ENCODE data around the gene PLA2G6. TPM values are rescaled to one million over a fixed set of nuclear protein-coding genes. Genes with fewer than 3 reads are reported as not detected.

The PLA2G6 gene
- total RNA-seq, 3 donors from 2014 or later: 41.1 to 68.1 (median 59.3) TPM

DNA sequence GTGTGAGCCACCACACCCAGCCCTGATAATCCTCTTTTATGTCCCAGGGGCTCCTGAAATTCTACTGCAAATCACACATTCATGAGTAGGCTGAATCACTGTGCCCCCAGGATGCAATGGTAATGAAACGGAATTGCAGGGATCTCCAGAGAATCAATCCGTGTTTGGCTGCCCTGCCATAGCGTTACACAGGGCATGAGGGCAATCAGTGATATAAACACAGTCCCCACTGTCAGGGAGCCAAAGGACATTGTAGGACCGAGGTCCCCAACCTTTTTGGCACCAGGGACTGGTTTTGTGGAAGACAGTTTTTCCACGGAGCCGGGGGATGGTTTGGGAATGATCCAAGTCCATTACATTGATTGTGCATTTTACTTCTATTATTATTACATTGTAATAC, 9.0 kb upstream of the PLA2G6 start:
- intact Hi-C loops (cut with DNase I; ENCODE audit: low total_unique reads): no loop called here
- Histone ChIP-seq H3K4me3 (no peak overlapping the region), H3K27ac (no peak overlapping the region), H3K4me1 (peaks cover 0 to 9% of the 10 kb centered on the region in 2 donors), H3K36me3 (no peaks in the 10 kb centered on the region), H3K27me3 (no peaks in the 10 kb centered on the region), H3K9me3 (no peaks in the 10 kb centered on the region)
- no peak for TF ChIP-seq POLR2AphosphoS5 (IDR thresholded peaks at IDR 0.05)
- no peak for TF ChIP-seq POLR2A (IDR thresholded peaks at IDR 0.05)
- TF ChIP-seq CTCF (IDR thresholded peaks at IDR 0.05): no peak
- no peak for DNase-seq (ENCODE audit: low spot score in 2 of 2)

DNA sequence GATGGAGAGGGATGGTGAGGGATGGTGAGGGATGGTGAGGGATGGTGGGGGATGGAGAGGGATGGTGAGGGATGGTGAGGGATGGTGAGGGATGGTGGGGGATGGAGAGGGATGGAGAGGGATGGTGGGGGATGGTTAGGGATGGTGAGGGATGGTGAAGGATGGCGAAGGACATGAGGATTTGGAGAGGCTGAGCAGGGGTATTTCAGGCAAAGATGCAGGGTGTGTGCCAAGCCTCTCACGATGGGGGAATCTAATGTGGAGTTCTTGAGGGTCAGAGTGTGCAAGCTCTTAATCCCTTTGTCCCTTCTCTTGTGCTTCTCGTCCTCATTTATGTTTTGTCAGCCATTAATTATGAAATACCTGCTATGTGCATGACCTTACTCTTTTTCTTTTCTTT, 7.5 kb upstream of the PLA2G6 start:
- Histone ChIP-seq H3K36me3 (no peaks in the 10 kb centered on the region), H3K27ac (no peak overlapping the region), H3K9me3 (no peaks in the 10 kb centered on the region), H3K27me3 (no peaks in the 10 kb centered on the region), H3K4me1 (peaks cover 0 to 9% of the 10 kb centered on the region in 2 donors), H3K4me3 (no peak overlapping the region)
- DNase-seq (ENCODE audit: low spot score in 2 of 2): no peak
- no peak for TF ChIP-seq POLR2A (IDR thresholded peaks at IDR 0.05)
- no peak for TF ChIP-seq POLR2AphosphoS5 (IDR thresholded peaks at IDR 0.05)
- TF ChIP-seq CTCF (IDR thresholded peaks at IDR 0.05): no peak
- intact Hi-C loops (cut with DNase I; ENCODE audit: low total_unique reads): no loop called here

- Histone ChIP-seq H3K27me3 (no peaks in the 10 kb centered on the region), H3K4me1 (peaks cover 0 to 9% of the 10 kb centered on the region in 2 donors), H3K4me3 (no peak overlapping the region), H3K27ac (peak overlapping the region; percentile 77), H3K9me3 (no peaks in the 10 kb centered on the region), H3K36me3 (no peaks in the 10 kb centered on the region)
- no peak for DNase-seq (ENCODE audit: low spot score in 2 of 2)
- TF ChIP-seq POLR2A (IDR thresholded peaks at IDR 0.05) (no peak), CTCF (IDR thresholded peaks at IDR 0.05) (no peak), POLR2AphosphoS5 (IDR thresholded peaks at IDR 0.05) (peak in 2 of 3 donors; percentile 36 to 47)
- intact Hi-C loops (cut with DNase I; ENCODE audit: low total_unique reads): no loop called here
Observed at GRCh38 chr22:38187413-38188212, 6.0 kb upstream of the PLA2G6 start.

DNA sequence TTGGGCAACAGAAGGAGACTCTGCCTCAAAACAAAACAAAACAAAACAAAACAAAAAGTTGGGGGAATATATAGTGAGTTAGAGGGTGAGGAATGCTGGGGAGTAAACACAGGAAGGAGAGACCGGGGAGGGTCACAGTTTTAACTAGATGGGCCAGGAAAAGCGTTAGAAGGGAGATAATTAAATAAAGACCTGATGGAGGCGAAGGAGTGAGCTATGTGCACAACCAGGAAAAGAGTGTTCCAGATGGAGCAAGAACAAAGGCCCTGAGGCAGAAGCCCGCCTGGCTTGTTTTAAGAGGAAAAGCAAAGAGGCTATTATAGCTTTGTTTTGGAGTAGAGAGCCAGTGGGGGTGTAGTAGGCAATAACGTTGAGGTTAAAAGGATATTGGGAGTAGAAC, 4.8 kb upstream of the PLA2G6 start:
- Histone ChIP-seq H3K36me3 (no peaks in the 10 kb centered on the region), H3K4me1 (peaks cover 0 to 9% of the 10 kb centered on the region in 2 donors), H3K27me3 (no peaks in the 10 kb centered on the region), H3K9me3 (no peaks in the 10 kb centered on the region), H3K4me3 (no peak overlapping the region), H3K27ac (peak overlapping the region; percentile 77)
- intact Hi-C loops (cut with DNase I; ENCODE audit: low total_unique reads): no loop called here
- no peak for TF ChIP-seq CTCF (IDR thresholded peaks at IDR 0.05)
- no peak for TF ChIP-seq POLR2AphosphoS5 (IDR thresholded peaks at IDR 0.05)
- TF ChIP-seq POLR2A (IDR thresholded peaks at IDR 0.05): no peak
- no peak for DNase-seq (ENCODE audit: low spot score in 2 of 2)

DNA sequence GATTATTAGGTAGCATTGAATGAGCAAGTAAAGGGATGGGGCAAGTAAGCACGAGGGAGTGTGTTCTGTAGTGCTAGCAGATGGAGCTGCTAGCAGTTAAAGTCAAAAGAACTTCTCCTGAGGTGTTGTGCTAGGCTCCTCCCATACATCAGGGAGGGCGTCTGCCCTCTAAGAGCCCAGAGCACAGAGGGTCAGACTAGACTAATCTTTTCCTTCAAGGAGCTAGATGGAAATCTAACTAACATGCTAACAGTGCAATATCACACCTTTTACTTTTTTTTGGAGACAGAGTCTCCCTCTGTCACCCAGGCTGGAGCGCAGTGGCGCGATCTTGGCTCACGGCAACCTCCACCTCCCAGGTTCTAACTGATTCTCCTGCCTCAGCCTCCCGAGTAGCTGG, 3.2 kb upstream of the PLA2G6 start:
- no peak overlapping the region for H3K27ac ChIP-seq
- no peak overlapping the region for H3K4me3 ChIP-seq
- H3K36me3 ChIP-seq: no peaks in the 10 kb centered on the region
- H3K9me3 ChIP-seq: no peaks in the 10 kb centered on the region
- TF ChIP-seq CTCF (IDR thresholded peaks at IDR 0.05) (no peak), POLR2A (IDR thresholded peaks at IDR 0.05) (no peak), POLR2AphosphoS5 (IDR thresholded peaks at IDR 0.05) (no peak)
- intact Hi-C loops (cut with DNase I; ENCODE audit: low total_unique reads): no loop called here
- H3K27me3 ChIP-seq: no peaks in the 10 kb centered on the region
- H3K4me1 ChIP-seq: peaks cover 0 to 23% of the 10 kb centered on the region in 2 donors
- DNase-seq (ENCODE audit: low spot score in 2 of 2): no peak

Measured in breast epithelium (tissue), 4 donors.